Mesenchymal stem cell (in vitro differentiated cells and primary cell): ENCODE results near the gene SFTPB.
"Not testable (repeated sequence)": the region's sequence is repeated elsewhere in the genome, so short reads cannot be mapped to it uniquely, and the experiment has no call there.

Experiments
- DNase-seq: peaks from one replicate; pipeline ENCODE4 v3.0.0-alpha.2; 2013
- H2AFZ ChIP-seq: one replicate; pipeline ENCODE4 v1.6.1; 2013; ENCODE audit warnings: low read depth, mild to moderate bottlenecking, control low read depth, inconsistent platforms, low read length, moderate library complexity
- H2AK5ac ChIP-seq: 2 replicates; pipeline ENCODE4 v1.6.1; 2013; ENCODE audit warnings: low read length, moderate library complexity, mild to moderate bottlenecking, inconsistent platforms; ENCODE audit not compliant: severe bottlenecking
- H2BK120ac ChIP-seq: one replicate; pipeline ENCODE4 v1.6.1; 2013; ENCODE audit warnings: low read depth, mild to moderate bottlenecking, inconsistent platforms, low read length, moderate library complexity
- H2BK12ac ChIP-seq, 2 experiments: one replicate each; pipeline ENCODE4 v1.6.1; 2013; ENCODE audit warnings: inconsistent platforms in 2 of 2, low read length in 2 of 2, mild to moderate bottlenecking in 2 of 2, moderate library complexity in 2 of 2, control low read depth in 1 of 2
- H2BK15ac ChIP-seq: one replicate; pipeline ENCODE4 v1.6.1; 2013; ENCODE audit warnings: mild to moderate bottlenecking, low read depth, inconsistent platforms; ENCODE audit not compliant: poor library complexity, severe bottlenecking
- H2BK5ac ChIP-seq: 2 replicates; pipeline ENCODE4 v1.6.1; 2013; ENCODE audit warnings: low read depth, mild to moderate bottlenecking, low read length, control low read depth, inconsistent platforms; ENCODE audit not compliant: poor library complexity, severe bottlenecking
- H3K14ac ChIP-seq, 2 experiments: one replicate each; pipeline ENCODE4 v1.6.1; 2013; ENCODE audit warnings: inconsistent platforms in 2 of 2, low read length in 2 of 2, control low read depth in 1 of 2, mild to moderate bottlenecking in 1 of 2, moderate library complexity in 1 of 2
- H3K18ac ChIP-seq, 2 experiments: one replicate each; pipeline ENCODE4 v1.6.1; 2013; ENCODE audit warnings: inconsistent platforms in 2 of 2, low read length in 2 of 2, control low read depth in 1 of 2, low read depth in 1 of 2, mild to moderate bottlenecking in 1 of 2
- H3K23ac ChIP-seq, 2 experiments: one replicate each; pipeline ENCODE4 v1.6.1; 2013; ENCODE audit warnings: inconsistent platforms in 2 of 2, low read length in 2 of 2, mild to moderate bottlenecking in 2 of 2, moderate library complexity in 2 of 2, control low read depth in 1 of 2
- H3K27ac ChIP-seq: 2 replicates; pipeline ENCODE4 v1.5.1; 2013; ENCODE audit warnings: mild to moderate bottlenecking, moderate library complexity, low read length, control low read depth, inconsistent platforms; ENCODE audit not compliant: poor library complexity, severe bottlenecking
- H3K27me3 ChIP-seq, 2 experiments: 2 replicates each; pipeline versions ENCODE4 v1.6.1 to v1.7.0; 2013; ENCODE audit warnings: low read length in 2 of 2, mild to moderate bottlenecking in 2 of 2, moderate library complexity in 2 of 2, control low read depth in 1 of 2, inconsistent platforms in 1 of 2; ENCODE audit not compliant: control insufficient read depth in 1 of 2, insufficient read depth in 1 of 2
- H3K36me3 ChIP-seq, 2 experiments: 2 replicates each; pipeline versions ENCODE4 v1.6.1 to v1.7.0; 2013; ENCODE audit warnings: low read length in 2 of 2, control low read depth in 1 of 2, inconsistent platforms in 1 of 2, low read depth in 1 of 2, mild to moderate bottlenecking in 1 of 2; ENCODE audit not compliant: insufficient read depth in 2 of 2, control insufficient read depth in 1 of 2
- H3K4ac ChIP-seq, 2 experiments: one replicate each; pipeline ENCODE4 v1.6.1; 2013; ENCODE audit warnings: inconsistent platforms in 2 of 2, low read length in 2 of 2, mild to moderate bottlenecking in 2 of 2, moderate library complexity in 2 of 2, control low read depth in 1 of 2, low read depth in 1 of 2
- H3K4me1 ChIP-seq: 2 replicates; pipeline ENCODE4 v1.6.1; 2013; ENCODE audit warnings: low read depth, low read length, control low read depth; ENCODE audit not compliant: control insufficient read depth, insufficient read depth
- H3K4me2 ChIP-seq: 2 replicates; pipeline ENCODE4 v1.6.1; 2013; ENCODE audit warnings: low read length, mild to moderate bottlenecking, inconsistent platforms; ENCODE audit not compliant: poor library complexity, severe bottlenecking
- H3K4me3 ChIP-seq, 2 experiments: 2 replicates each; pipeline versions ENCODE4 v1.5.1 to v1.7.0; 2013; ENCODE audit warnings: low read length in 2 of 2, mild to moderate bottlenecking in 2 of 2, control low read depth in 1 of 2, low read depth in 1 of 2; ENCODE audit not compliant: insufficient read depth in 1 of 2
- H3K79me1 ChIP-seq: replicated peaks from 2 replicates; pipeline ENCODE4 v1.6.1; 2013; ENCODE audit warnings: mild to moderate bottlenecking, control low read depth, low read length, inconsistent platforms; ENCODE audit not compliant: poor library complexity, severe bottlenecking
- H3K9ac ChIP-seq: 2 replicates; pipeline ENCODE4 v1.7.0; 2013; ENCODE audit warnings: mild to moderate bottlenecking, low read length, moderate library complexity
- H3K9me3 ChIP-seq: 2 replicates; pipeline ENCODE4 v1.7.0; 2013; ENCODE audit warnings: mild to moderate bottlenecking, low read length; ENCODE audit not compliant: control insufficient read depth
- H4K8ac ChIP-seq: one replicate; pipeline ENCODE4 v1.6.1; 2013; ENCODE audit warnings: inconsistent platforms, mild to moderate bottlenecking, low read length, moderate library complexity
- H4K91ac ChIP-seq: one replicate; pipeline ENCODE4 v1.6.1; 2013; ENCODE audit warnings: mild to moderate bottlenecking, low read length, inconsistent platforms
- WGBS: methylation state at CpG from one replicate; pipeline ENCODE4 v1.1.7; 2013; ENCODE audit warnings: mixed read lengths; 5-methylcytosine and 5-hydroxymethylcytosine counted together

The SFTPB gene

DNA sequence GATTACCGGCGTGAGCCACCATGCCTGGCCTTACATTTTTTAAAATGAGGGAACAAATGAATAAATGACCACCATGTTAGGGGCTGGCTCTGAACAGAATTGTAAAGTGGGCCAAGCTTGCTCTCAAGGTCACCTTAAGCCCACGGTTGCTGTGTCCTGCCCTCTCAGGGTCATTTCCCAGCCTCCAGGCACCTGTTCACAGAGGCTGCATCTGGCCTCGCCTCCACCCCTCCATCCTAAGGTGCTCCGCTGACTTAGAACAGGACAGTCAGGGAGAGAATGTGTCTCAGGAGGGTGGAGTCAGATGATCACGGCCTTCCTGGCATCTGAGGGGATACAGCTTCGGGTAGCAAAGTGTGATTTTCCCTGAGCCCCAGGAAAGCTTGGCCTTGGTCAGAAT lies 7.3 kb downstream of the SFTPB start:
- no peak overlapping the region for H3K4me2 ChIP-seq
- H3K4me1 ChIP-seq, result peaks cover 23% of the 10 kb centered on the region
- no peak overlapping the region for H3K4ac ChIP-seq
- no peak overlapping the region for H3K9ac ChIP-seq
- no peak overlapping the region for H4K91ac ChIP-seq
- no peak for DNase-seq
- H3K27me3 ChIP-seq, result no peaks in the 10 kb centered on the region
- H4K8ac ChIP-seq, result no peak overlapping the region
- peaks cover 4% of the 10 kb centered on the region for H3K79me1 ChIP-seq
- 89% methylated on average over 7 of the region's 7 CpGs for WGBS
- no peak overlapping the region for H3K18ac ChIP-seq
- H2BK12ac ChIP-seq, result no peak overlapping the region
- H3K27ac ChIP-seq, result no peak overlapping the region
- peaks cover 9 to 11% of the 10 kb centered on the region in 2 experiments for H3K36me3 ChIP-seq
- no peak overlapping the region for H2BK5ac ChIP-seq
- no peak overlapping the region for H3K23ac ChIP-seq
- H3K4me3 ChIP-seq, result no peak overlapping the region
- H3K9me3 ChIP-seq, result no peaks in the 10 kb centered on the region
- H2AFZ ChIP-seq, result no peak overlapping the region
- H3K14ac ChIP-seq, result no peak overlapping the region
- no peak overlapping the region for H2BK120ac ChIP-seq
- no peak overlapping the region for H2AK5ac ChIP-seq
- no peak overlapping the region for H2BK15ac ChIP-seq

DNA sequence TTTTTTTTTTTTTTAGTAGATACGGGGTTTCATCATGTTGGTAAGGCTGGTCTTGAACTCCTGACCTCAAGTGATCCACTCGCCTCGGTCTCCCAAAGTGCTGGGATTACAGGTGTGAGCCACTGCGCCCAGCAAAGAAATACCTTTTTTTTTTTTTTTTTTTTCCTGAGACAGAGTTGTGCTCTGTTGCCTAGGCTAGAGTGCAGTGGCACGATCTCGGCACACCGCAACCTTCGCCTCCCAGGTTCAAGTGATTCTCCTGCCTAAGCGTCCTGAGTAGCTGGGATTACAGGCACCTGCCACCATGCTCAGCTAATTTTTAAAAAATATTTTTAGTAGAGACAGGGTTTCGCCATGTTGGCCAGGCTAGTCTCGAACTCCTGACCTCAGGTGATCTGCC lies 7.7 kb downstream of the SFTPB start:
- H3K4me1 ChIP-seq, result peaks cover 25% of the 10 kb centered on the region
- not testable (repeated sequence) for H3K9ac ChIP-seq, H2BK12ac ChIP-seq, H3K14ac ChIP-seq, H3K23ac ChIP-seq, DNase-seq, H2AFZ ChIP-seq, H2AK5ac ChIP-seq, H3K79me1 ChIP-seq, H3K27ac ChIP-seq, H2BK5ac ChIP-seq, H3K4me2 ChIP-seq, H3K18ac ChIP-seq, H4K8ac ChIP-seq, H3K4ac ChIP-seq, H3K4me3 ChIP-seq, H2BK120ac ChIP-seq, H2BK15ac ChIP-seq, H3K27me3 ChIP-seq, H4K91ac ChIP-seq, H3K9me3 ChIP-seq
- peaks cover 9 to 11% of the 10 kb centered on the region in 2 experiments for H3K36me3 ChIP-seq
- 97% methylated on average over 10 of the region's 11 CpGs for WGBS

DNA sequence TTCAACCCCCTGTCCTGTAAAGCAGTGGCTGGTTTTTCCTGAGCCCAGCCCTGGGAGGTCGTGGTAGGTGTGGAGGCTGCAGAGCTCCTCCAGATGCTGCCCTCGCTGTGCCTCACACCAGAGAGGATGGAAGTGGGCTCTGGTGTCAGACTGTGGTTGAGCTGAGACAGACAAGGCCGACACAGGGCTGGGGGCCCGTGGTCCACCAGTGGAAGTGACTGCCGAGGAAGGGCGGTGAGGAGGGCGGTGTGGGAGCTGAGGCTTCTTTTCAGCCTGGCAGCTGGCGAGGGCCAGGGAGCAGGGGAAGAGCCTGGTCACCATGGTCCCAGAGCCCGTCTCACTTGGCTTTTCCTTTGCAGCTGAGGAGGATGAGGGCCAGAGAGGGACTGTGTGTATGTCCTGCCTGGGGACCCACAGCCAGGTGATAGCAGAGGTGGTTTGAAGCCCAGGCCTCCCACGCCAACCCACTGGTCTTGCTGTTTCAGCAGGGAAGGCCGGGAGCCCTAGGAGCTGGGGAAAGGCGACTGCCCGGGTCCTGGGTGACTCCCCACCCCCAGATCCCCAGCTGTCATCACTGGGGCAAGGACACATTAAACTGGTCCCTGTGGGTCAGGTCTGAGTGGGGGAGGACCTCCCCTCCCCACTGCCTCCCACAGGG lies 8.5 kb downstream of the SFTPB start:
- Histone ChIP-seq H3K36me3 (peaks cover 9 to 11% of the 10 kb centered on the region in 2 experiments), H3K14ac (no peak overlapping the region), H3K79me1 (peaks cover 4% of the 10 kb centered on the region), H3K18ac (no peak overlapping the region), H3K4me1 (peaks cover 26% of the 10 kb centered on the region), H3K9me3 (no peaks in the 10 kb centered on the region), H4K8ac (no peak overlapping the region), H3K4me3 (no peak overlapping the region), H3K4ac (no peak overlapping the region), H2AK5ac (no peak overlapping the region), H2BK5ac (no peak overlapping the region), H3K4me2 (no peak overlapping the region), H3K27me3 (no peaks in the 10 kb centered on the region), H3K9ac (no peak overlapping the region), H2AFZ (no peak overlapping the region), H2BK12ac (no peak overlapping the region), H3K23ac (peak overlapping the region in 1 of 2 experiments; percentile 56), H4K91ac (no peak overlapping the region), H3K27ac (no peak overlapping the region), H2BK15ac (no peak overlapping the region), H2BK120ac (no peak overlapping the region)
- DNase-seq, result no peak
- 91% methylated on average over 8 of the region's 13 CpGs for WGBS

DNA sequence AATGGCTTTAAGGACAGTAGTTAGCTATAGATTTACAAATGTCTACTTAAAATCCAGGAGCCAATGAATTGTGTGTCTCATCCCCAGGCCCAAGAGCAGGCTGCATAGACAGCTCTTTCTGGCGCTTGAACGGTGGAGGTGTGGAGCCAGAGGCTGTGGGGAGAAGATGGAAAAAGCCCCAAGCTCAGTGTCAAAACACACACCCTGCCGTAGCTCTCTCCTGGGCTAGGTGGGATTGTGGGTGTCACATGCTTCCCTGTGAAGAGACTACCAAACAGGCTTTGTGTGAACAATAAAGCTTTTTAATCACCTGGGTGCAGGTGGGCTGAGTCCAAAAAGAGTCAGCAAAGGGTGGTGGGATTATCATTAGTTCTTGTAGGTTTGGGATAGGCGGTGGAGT lies 10.6 kb downstream of the SFTPB start:
- not testable (repeated sequence) for H3K27ac ChIP-seq, H3K9ac ChIP-seq, H4K91ac ChIP-seq, H3K18ac ChIP-seq, H3K4me3 ChIP-seq, H3K4ac ChIP-seq, H3K79me1 ChIP-seq, DNase-seq, H4K8ac ChIP-seq, H2BK5ac ChIP-seq, H2AFZ ChIP-seq, H3K9me3 ChIP-seq, H2BK120ac ChIP-seq, H2BK15ac ChIP-seq, H2BK12ac ChIP-seq, H3K14ac ChIP-seq, H3K23ac ChIP-seq, H3K27me3 ChIP-seq, H2AK5ac ChIP-seq, H3K4me2 ChIP-seq
- WGBS, result 96% methylated on average over 4 of the region's 4 CpGs
- peaks cover 14 to 19% of the 10 kb centered on the region in 2 experiments for H3K36me3 ChIP-seq
- peaks cover 17% of the 10 kb centered on the region for H3K4me1 ChIP-seq
